Stomach (tissue), 4 donors: Measurements from ENCODE around the gene ATP6V1C2.

Experiments used
- CTCF ChIP-seq, 7 experiments: fragments of 450-650 bp in 4 of 7; fragments of 200-600 bp in 3 of 7; sonication (generic) in 3 of 7; IDR thresholded peaks; one replicate each; pipeline ENCODE4 v1.5.1; 2016 to 2019; ENCODE audit warnings: antibody characterized with exemption in 7 of 7, control low read depth in 2 of 7, mild to moderate bottlenecking in 1 of 7
- EP300 ChIP-seq: sonication (generic); formaldehyde crosslinking; IDR thresholded peaks from one replicate; pipeline ENCODE4 v1.6.1; 2017; ENCODE audit warnings: antibody characterized with exemption
- POLR2A ChIP-seq, 4 donors: fragments of 450-650 bp; IDR thresholded peaks; one replicate each; pipeline ENCODE4 v1.6.1; 2016; ENCODE audit warnings: antibody characterized with exemption in 4 of 4, control low read depth in 2 of 4, mild to moderate bottlenecking in 1 of 4, moderate library complexity in 1 of 4
- POLR2AphosphoS5 ChIP-seq, 3 donors: sonication (generic); formaldehyde crosslinking; IDR thresholded peaks; one replicate each; pipeline ENCODE4 v1.6.1; 2016; ENCODE audit warnings: antibody characterized with exemption in 3 of 3

- TF ChIP-seq CTCF (IDR thresholded peaks at IDR 0.05): no peak
- TF ChIP-seq POLR2A (IDR thresholded peaks at IDR 0.05): no peak
- no peak for TF ChIP-seq EP300
- TF ChIP-seq POLR2AphosphoS5 (IDR thresholded peaks at IDR 0.05): no peak
Observed at GRCh38 chr2:10830641-10831399, 109.4 kb downstream of the ATP6V1C2 start.
